HG03066 (cell line): ENCODE measurements around the gene CMC2.

Experiments used
- ATAC-seq: cut with Tn5 transposase; IDR thresholded peaks from one replicate; pipeline ENCODE4 v1.9.1; 2021; ENCODE audit warnings: low read depth; ENCODE audit not compliant: unreplicated experiment

The CMC2 gene

GRCh38 chr16:81003610-81004460 lies 2.9 kb downstream of the CMC2 start:
- ATAC-seq, result no peak

GRCh38 chr16:81003064-81003463 lies 3.6 kb downstream of the CMC2 start:
- no peak for ATAC-seq

GRCh38 chr16:81001330-81001729 lies 5.4 kb downstream of the CMC2 start:
- no peak for ATAC-seq

- no peak for ATAC-seq
Observed at GRCh38 chr16:81000873-81001272, 5.8 kb downstream of the CMC2 start.

- ATAC-seq, result no peak
Observed at GRCh38 chr16:80997964-80998620, 8.6 kb downstream of the CMC2 start.

GRCh38 chr16:80997139-80997798 lies 9.4 kb downstream of the CMC2 start:
- ATAC-seq, result no peak

- ATAC-seq, result no peak
Observed at GRCh38 chr16:80996688-80997138, 10.0 kb downstream of the CMC2 start.

GRCh38 chr16:80994451-80994850 lies 12.2 kb downstream of the CMC2 start:
- ATAC-seq, result no peak

GRCh38 chr16:80993834-80994233 lies 12.9 kb downstream of the CMC2 start:
- ATAC-seq, result no peak

GRCh38 chr16:80993307-80993706 lies 13.4 kb downstream of the CMC2 start:
- ATAC-seq, result no peak

GRCh38 chr16:80992676-80993293 lies 13.9 kb downstream of the CMC2 start:
- ATAC-seq, result no peak

- no peak for ATAC-seq
Observed at GRCh38 chr16:80991792-80992430, 14.8 kb downstream of the CMC2 start.

- ATAC-seq, result no peak
Observed at GRCh38 chr16:80990978-80991377, 15.7 kb downstream of the CMC2 start.

GRCh38 chr16:80990577-80990976 lies 16.1 kb downstream of the CMC2 start:
- ATAC-seq, result no peak

GRCh38 chr16:80989801-80990200 lies 16.9 kb downstream of the CMC2 start:
- no peak for ATAC-seq

GRCh38 chr16:80988756-80989155 lies 17.9 kb downstream of the CMC2 start:
- no peak for ATAC-seq

- no peak for ATAC-seq
Observed at GRCh38 chr16:80986557-80986956, 20.1 kb downstream of the CMC2 start.

GRCh38 chr16:80985611-80986010 lies 21.1 kb downstream of the CMC2 start:
- no peak for ATAC-seq

- no peak for ATAC-seq
Observed at GRCh38 chr16:80984124-80984892, 22.4 kb downstream of the CMC2 start.

- no peak for ATAC-seq
Observed at GRCh38 chr16:80982646-80983045, 24.0 kb downstream of the CMC2 start.
